Dermis microvascular lymphatic vessel endothelial cell (primary cell): ENCODE measurements around the gene KIF20A. TPM values are rescaled to one million over a fixed set of nuclear protein-coding genes. Genes with fewer than 3 reads are reported as not detected.
"Not testable (repeated sequence)": the region's sequence is repeated elsewhere in the genome, so short reads cannot be mapped to it uniquely, and the experiment has no call there.

Experiments used
- DNase-seq, 2 donors: peaks; one replicate each; pipeline versions ENCODE4 v3.0.0 to v3.0.0-alpha.2; 2010; ENCODE audit warnings: low read depth in 2 of 2
- total RNA-seq: library from RNA; depleted of rRNA; stranded (reverse); fragments of >200 nt; gene quantifications from 2 replicates; pipeline ENCODE4 v1.2.1, GENCODE V29; 2014

KIF20A gene
- total RNA-seq, 1 donor from 2014 or later: 52.5 TPM

DNA sequence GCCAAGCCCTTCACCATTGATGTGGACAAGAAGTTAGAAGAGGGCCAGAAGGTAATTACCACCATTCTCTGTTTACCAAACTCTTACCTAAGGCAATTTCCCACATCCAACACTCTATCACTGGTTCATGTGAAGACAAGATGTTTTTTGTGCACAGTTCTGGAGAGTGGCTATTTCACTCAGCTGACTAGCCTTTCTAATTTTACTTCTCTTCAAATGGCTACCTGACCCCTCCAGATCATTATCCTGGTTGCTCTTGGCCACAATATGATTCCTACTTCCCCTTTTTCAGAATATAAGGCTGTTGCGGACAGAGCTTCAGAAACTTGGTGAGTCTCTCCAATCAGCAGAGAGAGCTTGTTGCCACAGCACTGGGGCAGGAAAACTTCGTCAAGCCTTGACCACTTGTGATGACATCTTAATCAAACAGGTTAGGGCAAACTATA, 7.1 kb downstream of the KIF20A start:
- no peak for DNase-seq

DNA sequence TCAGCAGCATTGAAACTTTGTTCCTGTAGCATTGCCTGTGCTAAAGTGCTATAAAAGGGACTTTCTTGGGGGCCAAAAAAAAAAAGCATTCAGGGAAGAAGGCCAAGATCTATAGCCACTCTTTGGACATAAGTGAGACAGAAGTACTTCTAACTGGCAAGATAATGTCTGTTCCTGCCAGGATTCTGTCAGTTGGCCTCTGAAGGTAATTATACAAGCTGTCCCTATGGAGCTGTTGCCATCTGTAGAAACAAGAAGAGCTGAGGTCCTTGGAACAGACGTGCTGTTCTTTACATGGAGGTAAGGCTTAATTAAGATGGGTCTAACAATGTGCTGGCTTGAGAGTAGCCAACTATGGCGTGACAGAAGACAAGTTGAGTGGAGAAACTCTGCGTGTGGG, 9.7 kb downstream of the KIF20A start:
- DNase-seq: no peak

DNA sequence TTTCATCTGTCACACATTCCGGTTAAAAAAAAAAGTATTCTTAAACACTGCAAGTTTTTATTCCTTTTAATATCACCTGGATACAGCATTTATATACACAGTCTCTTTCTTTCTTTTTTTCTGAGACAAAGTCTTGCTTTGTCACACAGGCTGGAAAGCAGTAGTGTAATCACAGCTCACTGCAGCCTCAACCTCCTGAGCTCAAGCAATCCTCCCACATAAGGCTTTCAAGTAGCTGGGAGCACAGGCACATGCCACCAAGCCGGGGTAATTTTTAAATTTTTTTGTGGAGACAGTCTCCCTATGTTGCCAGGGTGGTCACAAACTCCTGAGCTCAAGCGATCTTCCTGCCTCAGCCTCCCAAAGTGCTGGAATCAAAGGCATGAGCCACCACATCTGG, 13.9 kb downstream of the KIF20A start:
- no peak for DNase-seq

DNA sequence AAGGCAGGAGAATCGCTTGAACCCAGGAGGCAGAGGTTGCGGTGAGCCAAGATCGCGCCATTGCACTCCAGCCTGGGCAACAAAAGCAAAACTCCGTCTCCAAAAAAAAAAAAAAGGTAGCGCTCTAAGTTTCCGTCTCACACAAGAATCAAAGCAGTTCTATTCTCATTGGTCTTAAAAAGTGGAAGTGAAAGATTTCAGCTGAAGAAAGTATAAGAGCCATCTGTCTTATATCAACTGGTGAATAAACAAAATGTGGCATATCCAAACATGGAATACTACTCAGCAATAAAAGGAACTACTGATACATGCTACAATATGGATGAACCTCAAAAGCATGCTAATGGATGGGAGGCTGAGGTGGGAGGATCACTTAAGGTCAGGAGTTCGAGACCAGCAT, 14.9 kb downstream of the KIF20A start:
- DNase-seq: not testable (repeated sequence)

DNA sequence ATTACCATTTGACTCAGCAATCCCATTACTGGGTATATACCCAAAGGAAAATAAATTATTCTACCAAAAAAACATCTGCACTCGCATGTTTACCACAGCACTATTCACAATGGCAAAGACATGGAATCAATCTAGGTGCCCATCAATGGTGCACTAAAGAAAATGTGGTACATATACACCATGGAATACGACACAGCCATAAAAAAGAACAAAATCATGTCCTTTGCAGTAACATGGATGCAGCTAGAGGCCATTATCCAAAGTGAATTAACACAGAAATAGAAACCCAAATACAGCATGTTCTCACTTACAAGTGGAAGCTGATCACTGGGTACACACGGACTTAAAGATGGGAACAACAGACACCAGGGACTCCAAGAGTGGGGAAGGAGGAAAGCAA, 32.1 kb downstream of the KIF20A start:
- no peak for DNase-seq

DNA sequence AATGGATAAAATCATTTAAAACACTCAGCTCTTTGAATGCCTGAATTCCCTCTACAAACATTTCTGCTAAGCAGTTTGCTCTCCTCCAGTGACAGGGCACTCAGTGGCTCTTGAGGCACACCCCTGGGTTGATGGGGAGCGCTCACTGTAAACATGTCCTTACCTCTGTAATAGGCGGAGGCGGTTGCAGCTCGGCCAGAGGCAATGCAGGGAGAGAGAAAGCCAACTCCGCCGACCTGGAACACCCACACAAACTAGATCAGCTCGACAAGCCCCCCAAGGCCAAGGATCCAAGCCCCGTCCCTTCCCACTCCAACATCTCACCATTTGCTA, 33.9 kb downstream of the KIF20A start:
- DNase-seq: peak in 1 of 2 donors; percentile 42

DNA sequence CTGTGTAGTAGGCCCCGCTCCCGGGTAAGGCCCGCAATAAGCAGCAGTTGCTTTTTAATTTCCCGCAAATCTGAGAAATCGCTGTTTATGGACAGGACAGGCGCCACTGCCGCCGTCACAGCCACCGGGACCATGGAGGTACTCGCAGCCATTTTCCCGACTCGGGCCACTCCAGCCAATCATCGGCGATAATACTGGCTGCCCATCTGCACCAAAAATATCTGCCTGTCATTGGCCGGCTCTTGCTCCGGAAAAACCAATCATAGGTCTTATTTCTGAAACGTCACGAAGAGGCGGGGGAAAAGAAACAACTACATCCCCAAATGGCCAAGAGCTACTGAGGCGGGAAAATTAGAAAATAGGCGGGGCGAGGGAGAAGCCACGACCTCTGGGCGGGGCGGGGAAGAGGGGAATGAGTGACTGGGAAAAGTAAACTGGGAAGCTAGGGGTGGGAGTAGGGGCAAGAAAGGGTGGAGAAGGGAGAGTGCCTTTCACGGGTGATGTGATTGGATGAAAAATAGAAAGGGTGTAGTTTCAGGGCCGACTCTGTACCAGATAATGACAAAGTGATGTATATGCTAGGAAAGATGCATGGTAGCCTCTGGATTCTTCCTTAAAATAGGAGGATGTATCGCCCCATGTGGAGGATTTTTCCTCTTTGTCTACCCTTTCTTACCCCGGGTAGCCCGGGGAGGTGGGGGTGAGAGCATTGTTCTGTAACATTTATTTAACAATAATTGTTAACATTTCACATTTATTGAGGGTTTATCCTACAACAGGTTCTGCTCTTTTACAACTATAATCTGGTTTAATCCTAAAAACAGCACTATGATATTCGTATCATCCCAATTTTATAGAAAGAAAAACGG, 34.5 kb downstream of the KIF20A start, which contains the start of gene CDC23:
Gene CDC23, minus strand, starts transcription at position 163 of the 869 bp plus-strand sequence. Its CDS starts 11 bp downstream, at position 152.
- peak; percentile 96 to 98 for DNase-seq

DNA sequence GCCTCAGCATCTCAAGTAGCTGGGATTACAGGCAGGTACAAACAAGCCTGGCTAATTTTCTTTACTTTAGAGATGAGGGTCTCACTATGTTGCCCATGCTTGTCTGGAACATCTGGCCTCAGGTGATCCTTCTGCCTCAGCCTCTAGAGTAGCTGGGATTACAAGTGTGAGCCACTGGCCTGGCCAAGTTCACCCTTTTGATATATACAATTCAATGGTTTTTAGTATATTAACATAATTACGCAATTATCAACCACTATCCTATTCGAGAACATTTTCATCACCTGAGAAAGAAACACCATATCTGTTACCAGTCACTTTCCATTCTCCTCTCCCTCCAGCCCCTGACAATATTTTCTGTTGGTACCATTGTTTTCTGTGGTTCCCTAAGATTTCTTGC, 37.9 kb downstream of the KIF20A start:
- DNase-seq: no peak

DNA sequence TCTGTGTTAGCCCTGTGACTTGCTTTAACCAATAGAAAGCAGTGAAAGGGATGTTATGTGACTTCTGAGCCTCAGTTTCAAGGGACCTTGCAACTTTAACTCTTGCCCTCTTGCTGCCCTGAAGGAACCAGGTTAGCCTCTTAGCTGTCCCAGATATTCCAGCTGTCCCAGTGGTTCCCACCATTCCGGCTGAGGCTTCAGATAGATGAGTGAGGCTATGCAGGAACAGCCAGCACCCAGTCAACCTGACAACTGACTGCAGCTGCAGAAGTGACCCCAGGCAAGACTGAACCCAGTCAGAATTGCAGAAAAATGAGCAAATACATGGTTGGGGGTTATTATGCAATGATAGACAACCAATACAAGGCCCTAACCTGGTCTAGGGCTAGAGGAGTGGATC, 44.6 kb downstream of the KIF20A start:
- no peak for DNase-seq

DNA sequence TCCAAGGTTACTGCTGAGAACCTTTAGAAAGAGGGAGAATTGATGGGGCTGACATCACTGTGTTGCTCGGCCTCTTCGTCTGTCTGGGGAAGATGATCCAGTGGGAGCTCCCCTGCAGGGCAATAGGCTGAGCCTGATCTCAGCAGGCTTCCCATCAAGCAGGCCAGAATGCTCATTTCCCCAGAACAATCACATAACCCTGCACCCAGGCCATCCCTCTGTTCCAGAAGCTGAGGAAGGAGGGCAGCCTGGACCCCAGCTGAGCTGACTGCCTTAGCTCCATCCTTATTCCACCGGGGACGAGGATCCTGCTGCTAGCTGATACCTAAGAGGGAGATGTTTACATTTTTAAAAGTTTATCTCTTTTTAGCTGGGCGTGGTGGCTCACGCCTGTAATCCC, 45.8 kb downstream of the KIF20A start:
- DNase-seq: no peak

DNA sequence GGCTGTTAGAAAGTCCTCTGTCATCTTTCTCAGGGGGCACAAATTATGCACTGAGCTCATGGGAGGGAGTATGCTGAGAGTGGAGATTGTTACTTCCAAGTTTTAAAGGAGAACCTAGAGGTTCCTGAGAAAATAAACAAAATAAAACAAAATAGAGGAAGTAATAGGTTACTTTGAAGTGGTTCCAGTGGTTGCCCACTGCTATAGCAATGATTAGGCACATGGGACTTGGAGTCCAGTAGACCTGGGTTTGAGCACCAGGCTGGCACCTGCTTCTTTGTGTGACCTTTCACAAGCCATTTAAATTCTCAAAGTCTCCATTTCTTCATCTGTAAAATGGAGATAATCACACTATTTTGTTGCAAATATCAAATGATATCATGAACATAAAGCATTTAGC, 48.0 kb downstream of the KIF20A start:
- DNase-seq: no peak

DNA sequence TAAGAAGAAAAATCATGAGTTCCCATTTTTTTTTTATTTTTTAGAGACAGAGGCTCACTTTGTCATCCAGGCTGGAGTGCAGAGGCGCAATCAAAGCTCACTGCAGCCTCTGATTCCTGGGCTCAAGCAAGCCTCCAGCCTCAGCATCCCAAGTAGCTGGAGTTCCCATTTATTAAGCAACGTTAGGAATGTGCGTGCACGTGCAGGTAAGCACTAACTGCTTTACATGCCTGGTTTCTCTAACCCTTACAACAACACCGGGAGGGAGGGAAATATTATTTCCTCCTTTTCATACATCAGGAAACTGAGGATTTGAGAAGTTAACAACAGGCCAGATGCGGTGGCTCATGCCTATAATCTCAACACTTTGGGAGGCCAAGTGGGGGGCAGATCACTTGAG, 50.5 kb downstream of the KIF20A start:
- DNase-seq: no peak

DNA sequence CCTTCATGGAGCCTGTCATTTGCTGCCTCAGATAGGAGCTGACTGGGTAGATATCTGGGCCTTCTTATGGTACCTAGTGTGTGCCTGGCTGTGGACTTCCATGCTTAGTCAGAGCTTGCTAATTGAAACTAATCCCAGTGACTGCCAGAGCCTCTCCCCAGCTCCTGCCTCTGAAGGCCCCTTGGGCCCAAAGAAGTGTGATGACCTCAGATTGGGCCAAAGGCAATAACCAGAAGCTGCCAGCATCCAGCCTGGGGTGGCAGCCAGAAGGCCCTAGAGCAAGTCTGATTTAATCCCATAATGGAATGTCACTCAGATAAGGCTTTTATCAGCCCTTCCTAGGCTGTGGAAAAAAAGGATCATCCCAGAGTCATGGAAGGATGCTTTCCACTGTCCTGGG, 51.3 kb downstream of the KIF20A start:
- no peak for DNase-seq

DNA sequence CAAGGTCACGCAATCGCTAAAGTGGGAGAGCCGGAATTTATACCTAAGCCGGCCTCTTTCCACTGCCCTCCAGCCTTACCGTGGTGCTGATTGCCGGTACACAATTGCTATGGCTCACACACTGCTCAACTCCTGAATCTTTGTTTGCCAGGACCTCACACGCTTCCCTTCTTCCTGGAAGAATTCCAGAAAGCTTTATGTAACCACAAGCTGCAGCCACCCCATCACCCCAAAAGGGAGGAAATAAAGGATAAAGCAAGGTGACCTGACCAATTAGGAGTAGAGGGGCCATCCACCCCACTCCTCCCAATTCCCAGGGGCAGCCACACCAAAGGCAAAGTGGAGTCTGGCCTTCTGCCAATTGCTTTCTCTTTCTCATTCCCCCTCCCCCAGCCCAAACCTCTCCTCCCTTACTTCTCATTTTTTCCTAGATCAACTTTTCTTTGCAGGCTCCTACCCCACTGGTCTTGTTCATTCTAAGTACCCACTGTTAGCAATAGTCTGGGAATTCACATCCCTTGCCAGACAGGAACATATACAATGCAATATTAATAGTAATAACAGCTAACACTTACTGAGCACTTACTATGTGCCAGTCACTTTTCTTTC, 52.2 kb downstream of the KIF20A start:
- peak in 1 of 2 donors; percentile 34 for DNase-seq

DNA sequence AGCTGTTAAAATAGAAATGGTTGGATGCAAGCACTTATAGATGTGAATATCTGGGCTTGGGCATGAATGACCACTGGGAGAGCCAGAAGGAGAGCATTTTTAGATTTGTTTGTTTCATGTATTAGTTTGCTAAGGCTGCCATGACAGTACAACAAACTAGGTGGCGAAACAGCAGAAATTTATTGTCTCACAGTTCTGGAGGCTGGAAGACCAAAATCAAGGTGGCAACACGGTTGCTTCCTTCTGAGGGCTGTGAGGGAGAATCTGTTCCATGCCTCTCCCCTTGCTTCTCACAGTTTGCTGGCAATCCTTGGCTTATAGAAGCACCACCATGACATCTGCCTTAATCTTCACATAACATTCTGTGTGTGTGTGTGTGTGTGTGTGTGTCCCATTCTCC, 54.4 kb downstream of the KIF20A start:
- DNase-seq: no peak

DNA sequence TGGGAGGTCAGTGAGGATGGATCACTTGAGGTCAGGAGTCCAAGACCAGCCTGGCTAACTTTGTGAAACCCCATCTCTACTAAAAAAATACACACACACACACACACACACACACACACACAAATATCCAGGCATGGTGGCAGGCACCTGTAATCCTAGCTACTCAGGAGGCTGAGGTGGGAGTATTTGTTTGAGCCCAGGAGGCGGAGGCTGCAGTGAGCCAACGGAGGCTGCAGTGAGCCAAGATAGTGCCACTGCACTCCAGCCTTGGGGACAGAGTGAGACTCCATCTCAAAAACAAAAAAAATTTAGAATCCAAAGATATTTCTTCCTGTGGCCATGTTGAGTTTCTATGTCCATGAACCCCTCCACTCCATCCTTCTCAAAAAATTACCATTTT, 55.7 kb downstream of the KIF20A start:
- no peak for DNase-seq

Other genes starting within 250 kb of the KIF20A start
- 11.6 and 19.0 TPM in 2 replicates for gene FAM13B, start 146.0 kb upstream of the KIF20A start, total RNA-seq
- not detected in 2 replicates for gene WNT8A, start 95.1 kb upstream of the KIF20A start, total RNA-seq
- gene NME5, start 39.7 kb upstream of the KIF20A start, total RNA-seq: 1.8 and 1.9 TPM in 2 replicates
- 20.2 and 22.9 TPM in 2 replicates for gene BRD8, start 482 bp upstream of the KIF20A start, total RNA-seq
- 28.5 and 29.7 TPM in 2 replicates for gene CDC23, start 34.2 kb downstream of the KIF20A start, total RNA-seq
- not detected in 2 replicates for gene GFRA3, start 95.5 kb downstream of the KIF20A start, total RNA-seq
- 2.5 and 6.7 TPM in 2 replicates for gene CDC25C, start 152.7 kb downstream of the KIF20A start, total RNA-seq
- gene FAM53C, start 159.2 kb downstream of the KIF20A start, total RNA-seq: 24.3 and 28.8 TPM in 2 replicates
- gene KDM3B, start 173.6 kb downstream of the KIF20A start, total RNA-seq: 43.1 and 51.7 TPM in 2 replicates